Measurements from ENCODE around the gene THADA. TPM values are rescaled to one million over a fixed set of nuclear protein-coding genes. Genes with fewer than 3 reads are reported as not detected.

The THADA gene
- total RNA-seq, 3 donors from 2014 or later (not counting 1 experiment from before 2014, with no cell fraction given), result 34.1 to 35.7 (median 35.3) TPM

DNA sequence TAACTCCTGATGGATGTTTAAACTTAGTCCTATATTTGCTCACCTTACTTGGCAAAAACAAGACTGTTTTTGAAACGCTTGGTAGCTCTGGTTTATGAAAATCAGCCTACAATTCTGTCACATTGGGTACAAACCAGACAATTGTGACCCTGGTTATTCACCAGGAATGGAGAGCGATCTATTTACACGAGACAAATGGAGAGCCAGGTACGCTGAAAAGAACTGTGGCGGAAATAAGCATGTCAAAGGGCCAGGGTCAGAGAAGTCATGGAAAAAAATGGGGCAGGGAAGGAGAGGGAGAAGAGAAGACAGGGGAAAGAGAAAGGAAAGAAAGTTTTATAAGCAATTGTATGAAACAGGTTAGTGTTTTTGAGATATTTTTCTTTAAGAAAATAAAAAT is 250.0 kb downstream of the THADA start:
- Histone ChIP-seq H3K36me3 (ENCODE audit: control insufficient read depth, insufficient read depth, low read length) (peaks cover 4% of the 10 kb centered on the region), H3K4me1 (ENCODE audit: control insufficient read depth, insufficient read depth, low read length) (no peaks in the 10 kb centered on the region), H3K27ac (ENCODE audit: low read length) (no peak overlapping the region), H3K4me3 (ENCODE audit: low read length) (no peak overlapping the region), H3K9me3 (ENCODE audit: control insufficient read depth, insufficient read depth, low read length) (no peaks in the 10 kb centered on the region), H3K27me3 (ENCODE audit: control insufficient read depth, insufficient read depth, low read length) (no peaks in the 10 kb centered on the region)
- no peak for ATAC-seq
- Mint-ChIP-seq H3K27ac (no peak overlapping the region), H3K36me3 (no peaks in the 10 kb centered on the region), H3K4me1 (peaks cover 0 to 5% of the 10 kb centered on the region in 2 donors), H3K4me3 (no peak overlapping the region), H3K9me3 (no peaks in the 10 kb centered on the region), H3K27me3 (ENCODE audit: low read depth in 2 of 2) (no peaks in the 10 kb centered on the region)
- 99% methylated on average over 5 of the region's 5 CpGs for WGBS (ENCODE audit: insufficient coverage)
- DNase-seq, result no peak
- TF ChIP-seq, protein P1, sequence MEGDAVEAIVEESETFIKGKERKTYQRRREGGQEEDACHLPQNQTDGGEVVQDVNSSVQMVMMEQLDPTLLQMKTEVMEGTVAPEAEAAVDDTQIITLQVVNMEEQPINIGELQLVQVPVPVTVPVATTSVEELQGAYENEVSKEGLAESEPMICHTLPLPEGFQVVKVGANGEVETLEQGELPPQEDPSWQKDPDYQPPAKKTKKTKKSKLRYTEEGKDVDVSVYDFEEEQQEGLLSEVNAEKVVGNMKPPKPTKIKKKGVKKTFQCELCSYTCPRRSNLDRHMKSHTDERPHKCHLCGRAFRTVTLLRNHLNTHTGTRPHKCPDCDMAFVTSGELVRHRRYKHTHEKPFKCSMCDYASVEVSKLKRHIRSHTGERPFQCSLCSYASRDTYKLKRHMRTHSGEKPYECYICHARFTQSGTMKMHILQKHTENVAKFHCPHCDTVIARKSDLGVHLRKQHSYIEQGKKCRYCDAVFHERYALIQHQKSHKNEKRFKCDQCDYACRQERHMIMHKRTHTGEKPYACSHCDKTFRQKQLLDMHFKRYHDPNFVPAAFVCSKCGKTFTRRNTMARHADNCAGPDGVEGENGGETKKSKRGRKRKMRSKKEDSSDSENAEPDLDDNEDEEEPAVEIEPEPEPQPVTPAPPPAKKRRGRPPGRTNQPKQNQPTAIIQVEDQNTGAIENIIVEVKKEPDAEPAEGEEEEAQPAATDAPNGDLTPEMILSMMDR (IDR thresholded peaks at IDR 0.05), result no peak
- intact Hi-C loops (cut with micrococcal nuclease), result no loop called here

DNA sequence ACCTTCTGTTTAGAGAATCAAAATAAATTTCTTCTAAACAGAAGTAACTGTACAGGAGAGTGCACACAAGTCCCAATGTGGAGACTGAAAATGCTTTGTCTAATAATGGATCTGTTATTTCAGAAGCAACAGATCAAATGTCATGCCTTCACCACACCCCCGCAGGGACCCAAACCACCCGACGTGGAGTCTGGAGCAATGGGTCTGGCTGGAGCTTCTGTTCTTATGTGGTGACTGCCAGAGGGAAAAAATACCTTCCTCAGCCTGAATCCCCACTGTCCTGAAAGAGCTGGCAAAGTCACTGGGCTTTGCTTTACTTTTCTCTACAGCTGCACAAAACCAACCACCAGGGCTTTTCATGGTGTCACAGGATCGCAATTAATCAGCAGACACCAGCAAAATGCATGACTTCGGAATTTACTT is 250.4 kb downstream of the THADA start:
- H3K4me3 ChIP-seq (ENCODE audit: low read length), result no peak overlapping the region
- DNase-seq (no peak), ATAC-seq (no peak)
- H3K9me3 ChIP-seq (ENCODE audit: control insufficient read depth, insufficient read depth, low read length), result no peaks in the 10 kb centered on the region
- H3K27me3 ChIP-seq (ENCODE audit: control insufficient read depth, insufficient read depth, low read length), result no peaks in the 10 kb centered on the region
- Mint-ChIP-seq H3K9me3 (no peaks in the 10 kb centered on the region), H3K27ac (no peak overlapping the region), H3K27me3 (ENCODE audit: low read depth in 2 of 2) (no peaks in the 10 kb centered on the region), H3K4me3 (no peak overlapping the region), H3K4me1 (peaks cover 0 to 6% of the 10 kb centered on the region in 2 donors), H3K36me3 (no peaks in the 10 kb centered on the region)
- intact Hi-C loops (cut with micrococcal nuclease), result no loop called here
- TF ChIP-seq, protein P1 (IDR thresholded peaks at IDR 0.05), result no peak
- 91% methylated on average over 5 of the region's 5 CpGs for WGBS (ENCODE audit: insufficient coverage)
- no peak overlapping the region for H3K27ac ChIP-seq (ENCODE audit: low read length)
- H3K36me3 ChIP-seq (ENCODE audit: control insufficient read depth, insufficient read depth, low read length), result peaks cover 4% of the 10 kb centered on the region
- H3K4me1 ChIP-seq (ENCODE audit: control insufficient read depth, insufficient read depth, low read length), result no peaks in the 10 kb centered on the region

DNA sequence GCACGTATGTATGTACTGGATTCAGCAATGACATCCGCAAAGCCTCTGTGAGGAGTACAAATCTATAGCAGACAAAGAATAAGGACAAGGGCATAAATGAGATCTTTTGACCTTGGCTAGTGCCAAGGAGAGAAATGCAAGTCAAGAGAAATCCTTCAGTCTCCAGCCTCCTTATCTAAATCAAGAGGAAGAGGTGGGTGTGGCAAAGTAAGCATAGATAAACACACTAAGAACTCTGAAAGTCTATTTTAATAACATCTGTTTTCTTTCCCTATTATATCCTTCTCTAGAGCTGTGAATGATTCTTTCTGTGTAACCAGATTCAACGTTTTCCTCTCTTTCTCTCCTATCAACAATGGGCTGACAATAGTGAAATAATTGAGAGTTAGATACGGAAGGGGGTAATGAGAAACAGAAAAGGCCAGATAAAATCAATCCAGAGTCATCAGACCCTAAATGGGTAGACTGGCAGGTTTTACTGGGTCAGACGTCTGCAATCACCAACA is 250.9 kb downstream of the THADA start:
- Mint-ChIP-seq H3K27ac (no peak overlapping the region), H3K4me1 (peaks cover 0 to 6% of the 10 kb centered on the region in 2 donors), H3K36me3 (no peaks in the 10 kb centered on the region), H3K27me3 (ENCODE audit: low read depth in 2 of 2) (no peaks in the 10 kb centered on the region), H3K9me3 (no peaks in the 10 kb centered on the region), H3K4me3 (no peak overlapping the region)
- H3K4me1 ChIP-seq (ENCODE audit: control insufficient read depth, insufficient read depth, low read length), result no peaks in the 10 kb centered on the region
- H3K36me3 ChIP-seq (ENCODE audit: control insufficient read depth, insufficient read depth, low read length), result peaks cover 4% of the 10 kb centered on the region
- no peak for ATAC-seq
- DNase-seq, result no peak
- H3K27me3 ChIP-seq (ENCODE audit: control insufficient read depth, insufficient read depth, low read length), result no peaks in the 10 kb centered on the region
- H3K9me3 ChIP-seq (ENCODE audit: control insufficient read depth, insufficient read depth, low read length), result no peaks in the 10 kb centered on the region
- 100% methylated on average over 2 of the region's 5 CpGs for whole genome bisulfite sequencing (ENCODE audit: insufficient coverage)
- intact Hi-C loops (cut with micrococcal nuclease), result no loop called here
- no peak overlapping the region for H3K4me3 ChIP-seq (ENCODE audit: low read length)
- H3K27ac ChIP-seq (ENCODE audit: low read length), result no peak overlapping the region
- TF ChIP-seq, protein P1 (IDR thresholded peaks at IDR 0.05), result no peak

Measured in natural killer cell (primary cell).